ENCODE data around the gene PRRT2.
A peak's percentile ranks its signal among the peaks of the same experiment; 100 is the strongest.
"Not testable (repeated sequence)": the region's sequence is repeated elsewhere in the genome, so short reads cannot be mapped to it uniquely, and the experiment has no call there.

The PRRT2 gene

DNA sequence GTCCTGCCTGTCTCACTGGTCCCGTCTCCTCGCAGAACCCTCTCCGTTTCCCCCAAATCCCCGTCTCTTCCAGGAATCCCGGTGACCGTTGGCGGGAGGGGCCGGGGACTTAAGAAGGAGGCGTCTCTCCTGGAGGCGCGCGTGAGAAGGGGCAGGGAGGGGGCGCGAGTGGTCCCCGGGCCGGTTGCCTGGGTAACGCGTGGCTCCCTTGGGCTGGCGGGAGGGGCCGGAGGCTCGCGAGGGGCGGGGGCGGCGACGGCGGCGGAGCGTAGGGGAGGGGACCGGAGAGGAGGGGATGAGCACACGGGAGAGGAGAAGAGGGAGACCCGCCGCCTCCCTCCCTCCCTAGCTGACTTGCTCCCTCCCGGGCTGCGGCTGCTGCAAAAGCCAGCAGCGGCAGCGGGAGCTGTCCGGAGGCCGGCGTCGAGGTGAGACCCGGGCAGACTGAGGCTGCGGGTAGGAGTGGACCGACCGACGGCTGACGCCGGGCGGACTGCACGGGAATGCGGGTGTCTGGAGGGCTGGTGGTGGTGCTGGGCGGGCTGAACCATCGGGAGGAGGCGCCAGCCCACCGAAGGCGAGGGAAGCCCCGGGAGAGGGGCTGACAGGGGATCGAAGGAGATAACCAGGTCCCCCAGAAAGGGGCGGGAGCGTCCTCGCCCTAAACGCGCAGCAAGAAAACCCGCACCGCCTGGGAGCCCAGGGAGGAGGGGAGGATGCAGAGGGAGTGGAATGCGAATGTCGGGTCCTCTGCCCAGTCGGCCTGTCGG, at the start of gene PRRT2:
PRRT2 (plus strand) TSS at position 298 of the 770 bp plus-strand sequence. CDS start 862 bp downstream, outside the sequence.
- no peak for DNase-seq

DNA sequence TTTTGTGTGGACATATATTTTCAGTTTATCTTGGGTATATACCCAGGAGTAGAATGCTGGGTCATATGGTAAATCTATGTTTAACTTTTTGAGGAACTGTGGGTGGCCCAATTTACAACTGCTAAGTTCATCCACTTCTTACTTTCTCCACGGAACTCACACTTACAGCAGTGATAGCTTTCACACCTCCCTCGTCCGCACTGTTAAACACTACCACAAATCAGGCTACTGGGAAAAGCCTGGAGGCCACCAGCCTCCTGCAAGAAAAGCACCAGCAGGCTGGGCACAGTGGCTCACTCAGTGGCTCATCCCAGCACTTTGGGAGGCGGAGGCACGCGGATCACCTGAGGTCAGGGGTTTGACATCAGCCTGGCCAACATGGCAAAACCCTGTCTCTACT, 48.7 kb upstream of the PRRT2 start:
- no peak for DNase-seq

DNA sequence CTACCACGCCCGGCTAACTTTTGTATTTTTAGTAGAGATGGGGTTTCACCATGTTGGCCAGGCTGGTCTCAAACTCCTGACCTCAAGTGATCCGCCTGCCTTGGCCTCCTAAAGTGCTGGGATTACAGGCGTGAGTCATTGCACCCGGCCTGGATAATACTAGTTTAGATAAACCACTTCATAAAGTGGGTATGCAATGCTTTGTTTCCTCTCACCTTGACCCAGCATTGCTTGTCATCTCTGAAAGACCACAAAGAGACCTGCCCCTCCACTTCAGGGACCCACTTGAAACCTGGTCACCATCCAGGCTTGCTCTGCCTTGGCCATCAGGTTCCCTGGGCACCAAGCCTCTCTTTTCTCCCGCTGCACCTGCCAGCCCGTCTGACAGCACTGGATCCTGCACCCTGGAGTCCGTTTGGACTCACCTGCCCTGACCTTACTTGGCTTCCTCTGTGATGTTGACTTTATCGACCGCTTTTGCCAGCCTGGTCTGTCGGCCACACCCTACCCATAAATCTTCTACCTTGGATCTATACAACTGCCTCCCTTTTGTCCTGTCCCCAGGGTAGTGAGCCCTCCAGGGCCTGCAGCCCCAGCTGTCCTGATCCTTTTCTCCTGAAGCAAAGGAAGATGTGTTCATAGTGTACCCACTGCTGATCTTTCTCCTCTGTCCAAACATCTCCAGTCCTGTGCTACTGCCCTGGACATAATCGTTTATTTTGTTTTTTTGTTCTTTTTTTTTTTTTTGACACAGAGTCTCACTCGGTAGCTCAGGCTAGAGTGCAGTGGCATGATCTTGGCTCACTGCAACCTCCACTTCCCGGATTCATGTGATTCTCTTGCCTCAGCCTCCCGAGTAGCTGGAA, 46.6 kb upstream of the PRRT2 start:
- no peak for DNase-seq

DNA sequence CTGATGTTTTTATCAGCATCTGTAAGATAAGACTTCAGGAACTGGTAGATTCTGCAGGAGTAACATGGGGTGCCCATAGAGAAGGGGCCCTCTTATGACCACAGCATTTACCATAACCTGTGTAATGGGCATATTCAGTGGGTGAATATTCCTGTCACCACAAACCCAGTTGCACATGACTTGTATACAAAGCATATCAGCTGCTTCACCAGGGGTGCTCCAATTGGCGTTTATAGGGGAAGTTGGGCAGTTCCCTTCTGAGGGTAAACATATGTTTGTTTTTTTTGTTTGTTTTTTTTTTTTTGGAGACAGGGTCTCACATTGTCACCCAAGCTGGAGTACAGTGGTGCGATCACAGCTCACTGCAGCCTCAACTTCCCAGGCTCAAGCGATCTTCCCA, 45.4 kb upstream of the PRRT2 start:
- no peak for DNase-seq

DNA sequence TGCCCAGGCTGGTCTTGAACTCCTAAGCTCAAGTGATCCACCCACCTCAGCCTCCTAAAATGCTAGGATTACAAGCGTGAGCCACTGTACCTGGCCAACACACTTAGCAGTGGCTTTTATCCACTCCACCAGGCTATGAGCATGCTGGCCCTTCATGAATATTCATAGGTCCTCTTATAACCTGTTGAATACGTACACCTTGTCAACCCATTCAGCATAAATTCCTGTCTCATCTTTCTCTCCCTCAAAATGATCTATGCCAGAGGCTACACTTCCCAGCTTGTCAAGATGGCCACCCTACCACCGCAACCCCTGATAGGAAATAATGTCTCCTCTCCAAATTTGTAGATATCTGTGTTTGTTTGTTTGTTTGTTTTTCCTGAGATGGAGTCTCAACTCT, 44.9 kb upstream of the PRRT2 start:
- no peak for DNase-seq

DNA sequence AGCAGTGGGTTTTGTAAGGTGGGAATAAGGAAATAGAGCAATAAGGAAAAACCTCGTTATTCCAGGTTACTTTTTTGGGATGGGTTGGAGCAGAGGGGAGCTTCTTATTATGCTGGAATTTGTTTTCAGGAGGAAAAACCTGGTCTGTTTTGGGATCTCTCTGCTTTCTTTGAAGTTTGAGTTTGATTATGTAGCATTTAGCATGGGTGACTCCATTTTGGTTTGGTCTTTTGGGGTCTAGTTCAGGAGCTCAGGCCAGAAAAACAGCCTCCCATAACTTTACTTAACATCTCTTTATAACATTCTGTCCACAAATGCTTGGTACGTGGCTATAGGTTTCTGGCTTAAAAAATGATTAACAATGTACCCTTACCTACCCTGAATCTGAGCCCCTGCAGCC, 42.5 kb upstream of the PRRT2 start:
- no peak for DNase-seq

DNA sequence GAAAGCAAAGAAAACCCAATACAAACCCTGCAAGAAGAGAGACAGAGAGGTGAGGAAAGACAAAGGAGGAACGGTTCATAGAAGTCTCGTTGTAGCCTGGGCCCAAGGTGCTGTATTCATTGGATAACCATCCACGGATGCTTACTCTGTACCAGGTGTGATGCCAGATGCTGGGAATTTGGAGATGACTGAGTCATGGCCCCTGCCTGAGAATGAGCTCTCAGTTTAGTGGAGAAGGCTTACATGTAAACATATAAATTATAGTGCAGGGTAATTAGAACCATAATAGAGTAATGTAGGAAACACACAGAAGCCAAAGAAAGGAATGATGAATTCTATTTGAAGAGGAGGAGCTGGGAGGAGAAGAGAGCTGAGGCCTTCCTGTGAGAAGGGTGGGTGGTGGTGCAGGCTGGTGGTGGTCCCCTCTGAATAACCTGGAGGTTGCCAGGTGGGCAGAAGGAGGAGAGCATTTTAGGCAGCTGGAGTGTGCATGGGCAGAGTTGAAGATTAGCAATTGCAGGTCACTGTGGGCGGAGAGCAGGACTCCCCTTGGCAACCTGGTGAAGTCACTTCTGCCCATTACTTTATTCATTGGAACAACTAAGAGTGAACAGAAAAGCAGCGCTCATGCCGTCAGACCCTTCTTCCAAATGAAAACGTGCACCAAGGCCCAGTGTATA, 41.6 kb upstream of the PRRT2 start:
- no peak for DNase-seq

DNA sequence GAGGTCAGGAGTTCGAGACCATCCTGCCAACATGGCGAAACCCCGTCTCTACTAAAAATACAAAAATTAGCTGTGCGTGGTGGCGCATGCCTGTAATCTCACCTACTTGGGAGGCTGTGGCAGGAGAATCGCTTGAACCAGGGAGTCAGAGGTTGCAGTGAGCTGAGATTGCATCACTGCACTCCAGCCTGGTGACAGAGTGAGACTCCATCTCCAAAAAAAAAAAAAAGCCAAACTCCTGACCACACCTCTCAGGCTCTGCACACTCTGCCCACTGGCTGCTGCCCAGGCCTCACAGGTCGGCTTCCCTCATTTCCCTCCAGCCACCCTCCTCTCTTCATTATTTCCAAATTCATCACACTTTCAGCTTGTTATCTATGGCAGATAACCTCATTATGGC, 39.7 kb upstream of the PRRT2 start:
- not testable (repeated sequence) for DNase-seq

DNA sequence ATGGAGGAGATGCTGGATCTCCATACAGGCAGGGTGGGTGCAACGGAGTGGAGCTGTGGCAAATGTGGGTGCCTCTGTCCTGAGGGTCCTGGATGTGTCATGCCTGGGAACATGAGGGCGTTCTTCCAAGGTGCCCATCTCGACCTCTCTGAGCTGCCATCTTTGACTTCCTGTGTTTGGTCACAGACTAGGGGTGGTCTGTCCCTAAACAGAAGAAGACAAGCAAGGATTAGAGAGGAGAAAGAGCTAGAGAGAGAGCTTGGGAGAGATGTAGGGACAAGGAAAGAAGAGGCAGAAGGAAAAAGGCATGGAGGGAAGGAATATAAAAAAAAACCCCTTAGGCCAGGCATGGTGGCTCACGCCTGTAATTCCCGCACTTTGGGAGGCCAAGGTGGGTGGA, 37.3 kb upstream of the PRRT2 start:
- DNase-seq: no peak

DNA sequence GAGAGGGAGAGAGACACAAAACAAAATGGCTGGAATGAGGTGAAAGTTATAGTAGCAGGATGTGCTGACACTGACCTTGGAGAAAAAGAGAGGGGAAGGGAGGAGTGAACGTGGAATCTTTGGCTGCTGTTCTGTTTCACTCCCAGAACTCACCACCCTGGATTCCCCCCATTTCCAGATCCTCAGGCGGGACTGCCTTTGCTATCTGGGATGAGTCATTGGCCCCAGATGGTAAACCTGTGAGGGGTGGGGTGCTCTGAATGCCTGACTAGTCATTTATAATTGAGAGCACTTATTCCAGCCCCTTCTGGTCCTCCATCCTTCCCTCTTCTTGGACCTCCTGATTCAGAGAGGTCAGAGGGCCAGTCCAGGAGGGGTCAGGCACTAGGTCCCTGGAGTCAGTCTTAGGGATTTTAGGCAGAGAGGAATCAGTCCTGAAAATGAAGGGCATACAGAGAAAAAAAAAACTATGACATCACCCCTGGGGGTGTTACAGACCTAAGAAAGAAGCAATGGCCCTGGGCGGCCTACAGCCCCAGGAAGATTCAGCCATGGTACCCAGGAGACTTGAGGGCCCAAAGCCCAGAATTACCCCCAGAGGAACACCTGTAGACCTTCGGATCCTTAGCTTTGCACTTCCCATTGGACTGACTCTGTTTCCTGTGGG, 36.1 kb upstream of the PRRT2 start:
- DNase-seq: no peak

DNA sequence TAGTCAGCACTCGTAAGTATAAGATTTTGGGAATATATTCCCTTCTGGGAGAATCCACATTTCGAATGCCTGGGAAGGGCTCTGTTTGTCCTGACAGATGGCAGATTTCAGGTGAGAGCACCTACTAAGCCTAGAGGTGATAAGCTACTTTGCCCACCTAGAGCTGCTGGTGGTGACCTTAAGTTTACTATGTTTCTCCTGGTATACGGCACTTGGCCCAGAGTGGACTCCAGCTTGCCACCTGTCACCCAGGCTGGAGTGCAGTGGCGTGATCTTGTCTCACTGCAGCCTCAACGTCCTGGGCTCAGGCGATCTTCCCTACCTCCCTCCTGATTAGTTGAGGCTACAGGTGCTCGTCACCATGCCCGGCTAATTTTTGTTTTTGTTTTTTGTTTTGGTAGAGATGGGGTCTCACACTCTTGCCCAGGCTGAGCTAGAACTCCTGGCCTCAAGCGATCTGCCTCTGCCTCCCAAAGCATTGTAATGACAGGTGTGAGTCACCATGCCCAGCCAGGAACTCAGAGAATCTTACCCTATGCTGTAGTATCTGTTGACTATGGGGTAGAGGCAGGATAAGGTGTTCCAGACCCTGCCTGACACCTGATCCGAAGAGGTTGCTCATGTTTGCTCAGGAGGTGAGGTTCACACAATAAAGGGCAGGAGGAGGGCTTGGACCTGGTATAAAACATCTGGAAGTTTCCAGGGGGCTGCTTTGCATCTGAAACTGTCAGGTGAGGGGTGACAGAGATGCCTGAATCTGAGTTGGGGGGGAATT, 34.2 kb upstream of the PRRT2 start, which contains the start of gene ZG16:
ZG16 (plus strand) TSS at position 681 of the 775 bp plus-strand sequence. CDS start 1,011 bp downstream, outside the sequence.
- no peak for DNase-seq

DNA sequence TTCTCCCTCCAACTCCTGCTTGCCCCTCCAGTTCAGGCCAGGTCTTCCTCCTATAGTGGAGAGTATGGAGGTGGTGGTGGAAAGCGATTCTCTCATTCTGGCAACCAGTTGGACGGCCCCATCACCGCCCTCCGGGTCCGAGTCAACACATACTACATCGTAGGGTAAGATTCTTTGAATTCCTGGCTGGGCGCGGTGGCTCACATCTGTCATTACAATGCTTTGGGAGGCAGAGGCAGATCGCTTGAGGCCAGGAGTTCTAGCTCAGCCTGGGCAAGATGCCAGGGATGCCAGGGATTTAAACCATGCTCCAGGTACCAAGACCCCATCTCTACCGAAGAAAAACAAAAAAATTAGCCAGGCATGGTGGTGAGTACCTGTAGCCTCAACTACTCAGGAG, 32.5 kb upstream of the PRRT2 start:
- DNase-seq: no peak

DNA sequence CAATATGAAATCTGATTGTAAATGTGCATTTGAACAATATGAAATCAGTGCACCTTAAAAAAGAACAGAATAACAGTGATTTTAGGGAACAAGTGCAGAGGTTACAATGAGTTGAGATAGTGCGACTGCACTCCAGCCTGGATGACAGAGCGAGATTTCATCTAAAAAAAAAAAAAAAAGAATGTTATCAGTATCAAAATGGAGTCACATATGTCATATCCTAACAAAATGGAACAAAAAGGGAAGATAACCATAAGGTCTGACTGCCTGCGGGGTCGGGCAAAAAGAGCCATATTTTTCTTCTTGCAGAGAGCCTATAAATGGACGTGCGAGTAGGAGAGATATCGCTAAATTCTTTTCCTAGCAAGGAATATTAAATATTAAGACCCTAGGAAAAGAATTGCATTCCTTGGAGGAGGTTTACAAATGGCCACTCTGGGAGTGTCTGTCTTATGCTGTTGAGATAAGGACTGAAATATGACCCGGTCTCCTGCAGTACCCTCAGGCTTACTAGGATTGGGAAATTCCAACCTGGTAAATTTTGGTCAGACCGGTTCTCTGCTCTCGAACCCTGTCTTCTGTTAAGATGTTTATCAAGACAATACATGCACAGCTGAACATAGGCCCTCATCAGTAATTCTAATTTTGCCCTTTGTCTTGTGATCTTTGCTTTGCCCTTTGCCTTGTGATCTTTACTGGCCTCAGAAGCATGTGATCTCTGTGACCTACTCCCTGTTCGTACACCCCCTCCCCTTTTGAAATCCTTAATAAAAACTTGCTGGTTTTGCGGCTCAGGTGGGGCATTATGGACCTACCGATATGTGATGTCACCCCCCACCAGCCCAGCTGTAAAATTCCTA, 28.7 kb upstream of the PRRT2 start:
- DNase-seq: not testable (repeated sequence)

DNA sequence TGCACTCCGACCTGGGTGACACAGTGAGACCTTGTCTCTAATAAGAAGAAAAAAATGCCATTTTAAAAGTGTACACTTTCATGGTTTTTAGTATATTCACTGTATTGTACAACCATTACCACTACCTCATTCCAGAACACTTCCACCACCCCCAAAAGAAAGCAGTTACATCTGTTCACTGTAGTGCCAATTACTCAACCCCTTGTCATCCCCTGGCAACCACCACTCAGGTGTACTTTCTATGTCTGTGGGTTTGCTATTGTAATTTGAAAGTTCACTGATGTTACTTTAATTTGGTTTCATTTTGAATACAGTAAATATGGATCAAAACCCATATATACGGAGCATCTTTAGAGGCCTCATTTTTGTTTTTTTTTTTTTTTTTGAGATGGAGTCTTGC, 27.8 kb upstream of the PRRT2 start:
- DNase-seq: no peak

DNA sequence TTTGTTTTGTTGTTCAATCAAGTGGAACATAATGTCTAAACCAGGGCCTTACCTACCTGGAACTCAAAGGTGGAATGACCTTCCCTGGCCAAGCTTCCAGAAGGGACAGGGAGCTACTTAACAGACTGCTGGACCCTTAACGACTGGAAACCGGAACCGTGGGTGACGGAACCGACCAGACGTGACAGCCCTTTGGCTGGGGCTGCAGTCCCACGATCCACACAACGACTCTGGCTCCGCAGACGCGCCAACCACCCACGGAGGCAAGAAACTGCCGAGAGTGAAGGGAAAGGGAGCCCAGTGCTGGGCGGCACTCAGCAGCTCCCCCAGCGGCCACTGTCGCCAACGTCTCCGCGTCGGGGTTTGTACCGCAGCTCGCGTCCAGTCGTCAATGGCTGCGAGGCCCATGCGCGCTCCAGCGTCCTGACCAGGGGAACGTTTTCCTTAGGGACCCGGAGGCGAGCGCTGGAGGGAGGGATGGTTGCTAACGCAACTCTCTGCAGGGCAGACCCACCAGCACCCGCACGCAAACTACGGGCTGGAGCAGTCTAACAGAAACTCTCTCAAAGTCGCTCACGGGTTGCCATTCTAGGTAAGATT, 27.0 kb upstream of the PRRT2 start:
- DNase-seq: no peak

DNA sequence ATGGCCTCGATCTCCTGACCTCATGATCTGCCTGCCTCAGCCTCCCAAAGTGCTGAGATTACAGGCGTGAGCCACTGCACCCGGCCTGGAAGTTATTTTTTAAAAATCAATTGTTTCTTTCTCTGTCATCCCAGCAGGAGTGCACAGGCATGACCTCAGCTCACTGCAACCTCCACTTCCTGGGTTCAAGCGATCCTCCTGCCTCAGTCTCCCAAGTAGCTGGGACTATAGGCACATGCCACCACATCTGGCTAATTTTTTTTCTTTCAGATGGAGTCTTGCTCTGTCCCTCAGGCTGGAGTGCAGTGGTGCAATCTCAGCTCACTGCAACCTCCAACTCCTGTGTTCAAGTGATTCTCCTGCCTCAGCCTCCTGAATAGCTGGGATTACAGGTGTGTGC, 24.8 kb upstream of the PRRT2 start:
- DNase-seq: not testable (repeated sequence)

DNA sequence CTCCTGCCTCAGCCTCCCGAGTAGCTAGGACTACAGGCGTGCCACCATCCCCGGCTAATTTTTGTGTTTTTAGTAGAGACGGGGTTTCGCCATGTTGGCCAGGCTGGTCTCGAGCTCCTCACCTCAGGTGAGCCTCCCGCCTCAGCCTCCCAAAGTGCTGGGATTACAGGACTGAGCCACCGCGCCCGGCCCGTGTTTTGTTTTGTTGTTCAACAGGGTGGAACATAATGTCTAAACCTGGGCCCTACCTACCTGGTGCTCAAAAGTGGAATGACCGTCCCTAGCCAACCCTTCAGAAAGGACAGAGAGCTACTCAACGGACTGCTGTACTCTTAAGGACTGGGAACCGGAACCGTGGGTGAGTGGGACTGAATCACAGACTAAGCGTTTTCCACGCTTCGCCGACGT, 22.2 kb upstream of the PRRT2 start:
- DNase-seq: no peak

DNA sequence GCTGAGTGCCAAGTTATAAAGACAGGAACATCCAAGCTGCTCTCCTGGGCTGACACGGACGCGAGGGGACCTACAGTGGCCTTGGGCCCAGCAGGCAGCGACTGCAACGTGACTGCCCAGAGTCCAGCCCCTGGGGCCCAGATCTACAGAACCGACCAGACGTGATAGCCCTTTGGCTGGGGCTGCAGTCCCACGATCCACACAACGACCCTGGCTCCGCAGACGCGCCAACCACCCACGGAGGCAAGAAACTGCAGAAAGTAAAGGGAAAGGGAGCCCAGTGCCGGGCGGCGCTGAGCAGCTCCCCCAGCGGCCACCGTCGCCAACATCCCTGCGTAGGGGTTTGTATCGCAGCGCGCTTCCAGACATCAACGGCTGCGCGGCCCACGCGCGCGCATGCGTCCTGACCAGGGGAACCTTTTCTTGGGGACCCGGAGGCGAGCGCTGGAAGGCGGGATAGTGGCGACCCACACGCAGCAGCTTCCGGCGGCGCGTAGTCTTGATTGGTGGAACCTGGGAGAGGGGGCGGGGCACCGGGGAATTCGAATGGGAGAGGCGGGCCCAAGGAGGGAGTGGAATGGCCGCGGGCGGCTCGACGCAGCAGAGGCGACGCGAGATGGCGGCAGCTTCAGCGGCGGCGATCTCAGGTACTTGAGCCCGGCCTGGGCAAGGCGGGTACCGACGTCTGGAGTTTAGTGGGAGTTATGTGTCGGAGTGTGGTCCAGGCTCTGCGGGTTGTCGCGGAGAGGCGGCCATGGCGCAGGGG, 21.6 kb upstream of the PRRT2 start, which contains the start of gene KIF22:
KIF22 (plus strand) TSS at position 569 of the 766 bp plus-strand sequence; CDS start at position 578, 9 bp downstream.
- peak; percentile 99 for DNase-seq

All from NK-92 treated with Interleukin-12 subunit alpha and Interleukin-12 subunit beta, amount 100 ng/mL, for 24 hours (cell line).